Mesendoderm (in vitro differentiated cells): ENCODE data around the gene AQP12A.

Experiments used
- DNase-seq: peaks from one replicate; pipeline ENCODE4 v3.0.0; 2013
- H2AK5ac ChIP-seq: 2 replicates; pipeline ENCODE4 v1.6.1; 2013; ENCODE audit warnings: low read length, inconsistent platforms
- H2BK120ac ChIP-seq: 2 replicates; pipeline ENCODE4 v1.6.1; 2013; ENCODE audit warnings: low read depth, mild to moderate bottlenecking, low read length, moderate library complexity, mixed read lengths
- H2BK15ac ChIP-seq: replicated peaks from 2 replicates; pipeline ENCODE4 v1.6.1; 2013; ENCODE audit warnings: low read depth, mild to moderate bottlenecking, moderate library complexity
- H2BK5ac ChIP-seq: 2 replicates; pipeline ENCODE4 v1.6.1; 2013; ENCODE audit warnings: low read length, inconsistent platforms
- H3K18ac ChIP-seq: 2 replicates; pipeline ENCODE4 v1.6.1; 2013; ENCODE audit warnings: mild to moderate bottlenecking, low read length, mixed read lengths
- H3K23ac ChIP-seq: one replicate; pipeline ENCODE4 v1.6.1; 2013; ENCODE audit warnings: low read length
- H3K27ac ChIP-seq: 2 replicates; pipeline ENCODE4 v1.5.1; 2013; ENCODE audit warnings: low read depth, mild to moderate bottlenecking, inconsistent platforms, low read length, moderate library complexity
- H3K27me3 ChIP-seq: 2 replicates; pipeline ENCODE4 v1.6.1; 2013; ENCODE audit warnings: low read length, control low read depth, mild to moderate bottlenecking, inconsistent platforms; ENCODE audit not compliant: insufficient read depth, poor library complexity
- H3K36me3 ChIP-seq: 2 replicates; pipeline ENCODE4 v1.6.1; 2013; ENCODE audit warnings: low read length, inconsistent platforms; ENCODE audit not compliant: control insufficient read depth, insufficient read depth
- H3K4ac ChIP-seq: one replicate; pipeline ENCODE4 v1.6.1; 2013; ENCODE audit warnings: low read depth, mild to moderate bottlenecking, low read length, moderate library complexity
- H3K4me1 ChIP-seq: 2 replicates; pipeline ENCODE4 v1.6.1; 2013; ENCODE audit warnings: low read depth, low read length, inconsistent platforms; ENCODE audit not compliant: control insufficient read depth
- H3K4me2 ChIP-seq: 2 replicates; pipeline ENCODE4 v1.6.1; 2013; ENCODE audit warnings: low read length
- H3K4me3 ChIP-seq: 2 replicates; pipeline ENCODE4 v1.5.1; 2013; ENCODE audit warnings: mild to moderate bottlenecking, low read length
- H3K56ac ChIP-seq: one replicate; pipeline ENCODE4 v1.6.1; 2013; ENCODE audit warnings: low read length
- H3K79me1 ChIP-seq: 2 replicates; pipeline ENCODE4 v1.6.1; 2013; ENCODE audit warnings: low read length, inconsistent platforms
- H3K79me2 ChIP-seq: 2 replicates; pipeline ENCODE4 v1.6.1; 2013; ENCODE audit warnings: mild to moderate bottlenecking, low read length; ENCODE audit not compliant: control insufficient read depth, insufficient read depth
- H3K9ac ChIP-seq: 2 replicates; pipeline ENCODE4 v1.6.1; 2013; ENCODE audit warnings: low read length, inconsistent platforms
- H4K5ac ChIP-seq: one replicate; pipeline ENCODE4 v1.6.1; 2013; ENCODE audit warnings: low read length
- H4K8ac ChIP-seq: one replicate; pipeline ENCODE4 v1.6.1; 2013; ENCODE audit warnings: low read depth, mild to moderate bottlenecking, control low read depth, low read length, moderate library complexity
- WGBS: extraction: QIAGEN DNeasy Blood & Tissue Kit; methylation state at CpG from one replicate; pipeline ENCODE4 v1.1.7; 2013; ENCODE audit warnings: low lambda C conversion rate, missing lambda C conversion rate; ENCODE audit not compliant: insufficient coverage; ENCODE audit errors: extremely low coverage; 5-methylcytosine and 5-hydroxymethylcytosine counted together

The AQP12A gene

DNA sequence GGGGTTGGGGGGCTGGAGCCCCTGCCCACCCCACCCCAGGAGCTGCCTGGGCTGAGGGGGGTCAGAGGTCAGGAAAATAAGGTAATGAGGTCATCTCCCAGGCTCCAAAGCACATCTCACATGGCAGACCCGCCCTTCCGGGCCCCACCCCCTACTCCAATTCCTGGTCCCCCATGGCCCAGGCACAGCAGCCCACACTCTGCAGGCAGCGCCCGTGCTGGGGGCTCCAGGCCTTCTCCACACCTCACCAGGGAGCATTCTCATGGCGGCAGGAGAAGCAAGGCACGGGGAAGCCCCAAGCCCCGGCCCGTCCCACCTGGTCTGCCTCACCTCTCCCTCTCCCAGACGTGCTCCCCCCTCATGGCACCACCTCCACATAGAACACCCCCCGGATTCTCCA, 43.8 kb downstream of the AQP12A start:
- no CpG with 5 or more reads among the region's 10 CpGs for WGBS
- no peak overlapping the region for H3K56ac ChIP-seq

DNA sequence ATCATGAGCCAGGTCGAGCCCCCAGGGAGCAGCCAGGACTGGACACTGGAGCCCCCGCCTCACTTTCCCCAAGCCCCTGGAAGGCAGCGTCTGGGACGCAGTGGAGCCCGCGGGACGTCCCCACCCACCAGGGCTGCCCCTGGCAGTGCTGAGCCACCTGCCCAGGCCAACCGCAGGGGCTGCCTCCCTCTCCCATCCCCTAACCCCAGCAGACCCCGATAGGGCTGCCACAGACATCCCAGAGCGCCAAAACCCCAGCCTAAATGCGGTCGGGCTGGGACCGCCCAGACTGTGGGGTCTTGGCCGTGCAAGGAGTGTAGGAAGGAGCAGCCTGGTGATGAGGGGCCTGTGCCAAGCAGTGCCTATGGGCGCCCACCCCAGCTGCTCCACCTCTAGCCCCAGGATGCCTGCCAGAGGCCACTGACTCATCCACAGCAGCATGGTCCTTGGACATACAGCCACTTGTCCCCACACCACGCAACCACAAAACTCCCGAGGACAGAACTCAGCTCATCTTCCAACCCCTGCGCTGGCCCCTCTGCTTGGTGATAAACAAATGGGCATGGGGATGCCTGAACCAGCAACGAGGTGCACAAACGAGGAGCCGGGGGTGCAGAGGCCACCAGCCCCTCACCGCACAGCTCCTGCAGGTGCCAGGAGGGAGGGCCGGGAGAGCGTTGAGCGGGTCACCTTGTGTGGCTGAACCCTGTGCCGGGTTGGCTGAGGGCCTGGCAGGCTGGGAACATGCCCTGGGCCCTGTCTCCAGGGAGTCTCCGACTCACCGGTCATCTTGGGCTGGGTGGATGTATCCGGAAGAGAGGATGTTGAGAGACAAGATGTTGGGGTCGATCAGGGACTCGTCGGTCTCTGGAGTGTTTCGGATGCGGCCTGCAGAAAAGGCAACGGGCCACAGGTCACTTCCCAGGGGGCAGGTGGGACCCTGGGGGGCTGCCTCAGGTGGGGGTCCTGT, 44.9 kb downstream of the AQP12A start:
- H2BK120ac ChIP-seq = no peak overlapping the region
- no peak overlapping the region for H2BK5ac ChIP-seq
- no peak for DNase-seq
- peaks cover 4% of the 10 kb centered on the region for H3K36me3 ChIP-seq
- no peak overlapping the region for H3K4ac ChIP-seq
- no peaks in the 10 kb centered on the region for H3K79me1 ChIP-seq
- H3K27ac ChIP-seq = no peak overlapping the region
- no peak overlapping the region for H3K23ac ChIP-seq
- H4K5ac ChIP-seq = no peak overlapping the region
- H3K27me3 ChIP-seq = no peaks in the 10 kb centered on the region
- no peaks in the 10 kb centered on the region for H3K79me2 ChIP-seq
- no peak overlapping the region for H4K8ac ChIP-seq
- whole genome bisulfite sequencing = no CpG with 5 or more reads among the region's 35 CpGs
- H3K4me1 ChIP-seq = no peaks in the 10 kb centered on the region
- H3K56ac ChIP-seq = no peak overlapping the region
- H3K9ac ChIP-seq = no peak overlapping the region
- no peak overlapping the region for H3K4me2 ChIP-seq
- H2BK15ac ChIP-seq = no peak overlapping the region
- H3K4me3 ChIP-seq = no peak overlapping the region
- no peak overlapping the region for H3K18ac ChIP-seq
- no peak overlapping the region for H2AK5ac ChIP-seq

More for the DNA sequence above, 43.8 kb downstream of the AQP12A start:
- Histone ChIP-seq H3K79me1 (no peaks in the 10 kb centered on the region), H4K8ac (no peak overlapping the region), H2AK5ac (no peak overlapping the region), H3K4me3 (no peak overlapping the region), H2BK15ac (no peak overlapping the region), H4K5ac (no peak overlapping the region), H2BK5ac (no peak overlapping the region), H3K27ac (no peak overlapping the region), H3K36me3 (peaks cover 4% of the 10 kb centered on the region), H3K4ac (no peak overlapping the region), H3K18ac (no peak overlapping the region), H3K4me1 (no peaks in the 10 kb centered on the region), H3K79me2 (no peaks in the 10 kb centered on the region), H3K27me3 (no peaks in the 10 kb centered on the region), H3K23ac (no peak overlapping the region), H3K4me2 (no peak overlapping the region), H3K9ac (no peak overlapping the region), H2BK120ac (no peak overlapping the region)
- no peak for DNase-seq

DNA sequence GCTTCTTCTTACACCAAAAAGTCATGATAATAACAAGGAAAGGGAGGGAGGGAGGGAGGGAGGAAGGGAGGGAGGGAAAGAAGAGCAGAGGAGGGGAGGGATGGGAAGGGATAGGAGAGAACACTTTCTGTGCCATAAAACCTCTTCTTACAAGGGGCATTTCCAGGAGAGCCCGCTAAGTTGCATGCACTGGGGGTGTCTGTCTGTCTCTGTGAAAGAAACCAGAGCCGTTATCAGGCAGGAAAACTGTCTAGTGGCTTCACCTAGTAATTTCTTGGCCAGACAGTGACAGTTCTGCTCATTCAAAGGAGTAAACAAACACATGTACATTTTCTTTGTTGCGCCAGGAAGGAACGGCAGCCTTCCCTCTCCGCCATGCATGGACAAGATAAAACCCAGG, 45.8 kb downstream of the AQP12A start:
- no CpG with 5 or more reads among the region's 5 CpGs for WGBS
- Histone ChIP-seq H2BK5ac (no peak overlapping the region), H3K79me2 (no peaks in the 10 kb centered on the region), H3K4me1 (no peaks in the 10 kb centered on the region), H3K27me3 (no peaks in the 10 kb centered on the region), H3K4me2 (no peak overlapping the region), H3K23ac (no peak overlapping the region), H3K27ac (no peak overlapping the region), H3K36me3 (peaks cover 4% of the 10 kb centered on the region), H3K18ac (no peak overlapping the region), H4K8ac (no peak overlapping the region), H3K4ac (no peak overlapping the region), H2AK5ac (no peak overlapping the region), H3K79me1 (no peaks in the 10 kb centered on the region), H2BK15ac (no peak overlapping the region), H3K9ac (no peak overlapping the region), H3K56ac (no peak overlapping the region), H3K4me3 (no peak overlapping the region), H4K5ac (no peak overlapping the region), H2BK120ac (no peak overlapping the region)
- no peak for DNase-seq

DNA sequence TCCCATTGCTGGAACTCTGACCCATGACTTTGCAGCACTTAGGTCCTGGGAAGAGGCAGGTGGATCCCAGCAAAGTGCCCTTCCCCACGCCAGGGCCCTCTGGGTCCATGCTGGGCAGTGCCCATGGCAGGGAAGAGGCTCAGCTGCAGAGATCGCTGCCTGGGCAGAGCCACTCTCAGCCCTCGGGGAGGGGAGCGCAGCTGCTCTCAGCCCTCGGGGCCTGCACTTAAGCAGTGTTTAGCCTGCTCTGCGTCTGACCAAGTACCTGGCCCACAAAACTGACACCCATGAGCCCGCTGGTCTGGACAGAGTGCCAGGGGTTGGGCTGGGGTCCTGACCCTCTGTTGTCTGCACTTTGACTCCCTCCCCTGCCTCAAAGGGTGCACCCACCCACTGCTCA, 46.3 kb downstream of the AQP12A start:
- Histone ChIP-seq H4K8ac (no peak overlapping the region), H2BK5ac (no peak overlapping the region), H2AK5ac (no peak overlapping the region), H3K23ac (no peak overlapping the region), H3K56ac (no peak overlapping the region), H3K4me3 (no peak overlapping the region), H3K9ac (no peak overlapping the region), H3K27ac (no peak overlapping the region), H2BK15ac (no peak overlapping the region), H4K5ac (no peak overlapping the region), H3K36me3 (peaks cover 4% of the 10 kb centered on the region), H3K79me2 (no peaks in the 10 kb centered on the region), H3K4me2 (no peak overlapping the region), H2BK120ac (no peak overlapping the region), H3K4me1 (no peaks in the 10 kb centered on the region), H3K79me1 (no peaks in the 10 kb centered on the region), H3K18ac (no peak overlapping the region), H3K27me3 (no peaks in the 10 kb centered on the region), H3K4ac (no peak overlapping the region)
- WGBS = no CpG with 5 or more reads among the region's 7 CpGs
- DNase-seq = no peak

DNA sequence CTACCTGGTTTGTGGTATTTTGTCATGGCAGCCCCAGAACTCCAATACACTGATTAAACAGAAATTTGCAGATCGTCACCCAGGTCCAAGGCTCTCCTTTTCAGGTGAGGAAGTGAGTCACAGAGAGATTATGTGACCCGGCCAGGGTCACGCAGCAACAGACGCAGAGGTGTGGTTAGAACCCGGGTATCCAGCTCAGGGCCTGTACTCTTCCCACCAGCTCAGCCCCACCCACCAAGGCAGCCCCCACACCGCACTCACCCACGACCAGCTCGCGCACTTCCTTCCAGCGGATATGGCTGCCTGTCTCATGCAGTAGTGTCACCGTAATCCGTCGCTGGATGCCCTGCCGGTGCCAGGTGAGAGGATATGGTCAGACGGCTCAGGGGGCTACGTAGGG, 48.1 kb downstream of the AQP12A start:
- Histone ChIP-seq H3K79me2 (no peaks in the 10 kb centered on the region), H2BK15ac (no peak overlapping the region), H3K23ac (no peak overlapping the region), H3K4me3 (no peak overlapping the region), H4K5ac (no peak overlapping the region), H3K36me3 (peaks cover 4% of the 10 kb centered on the region), H4K8ac (no peak overlapping the region), H3K79me1 (no peaks in the 10 kb centered on the region), H3K4me2 (no peak overlapping the region), H3K4me1 (no peaks in the 10 kb centered on the region), H2AK5ac (no peak overlapping the region), H3K9ac (no peak overlapping the region), H2BK120ac (no peak overlapping the region), H3K56ac (no peak overlapping the region), H3K27ac (no peak overlapping the region), H3K4ac (no peak overlapping the region), H3K27me3 (no peaks in the 10 kb centered on the region), H3K18ac (no peak overlapping the region), H2BK5ac (no peak overlapping the region)
- no CpG with 5 or more reads among the region's 16 CpGs for WGBS
- no peak for DNase-seq
